ENCODE measurements around the gene SIK1.
A peak's percentile ranks its signal among the peaks of the same experiment; 100 is the strongest.
"Not testable (repeated sequence)": the region's sequence is repeated elsewhere in the genome, so short reads cannot be mapped to it uniquely, and the experiment has no call there.

The SIK1 gene

DNA sequence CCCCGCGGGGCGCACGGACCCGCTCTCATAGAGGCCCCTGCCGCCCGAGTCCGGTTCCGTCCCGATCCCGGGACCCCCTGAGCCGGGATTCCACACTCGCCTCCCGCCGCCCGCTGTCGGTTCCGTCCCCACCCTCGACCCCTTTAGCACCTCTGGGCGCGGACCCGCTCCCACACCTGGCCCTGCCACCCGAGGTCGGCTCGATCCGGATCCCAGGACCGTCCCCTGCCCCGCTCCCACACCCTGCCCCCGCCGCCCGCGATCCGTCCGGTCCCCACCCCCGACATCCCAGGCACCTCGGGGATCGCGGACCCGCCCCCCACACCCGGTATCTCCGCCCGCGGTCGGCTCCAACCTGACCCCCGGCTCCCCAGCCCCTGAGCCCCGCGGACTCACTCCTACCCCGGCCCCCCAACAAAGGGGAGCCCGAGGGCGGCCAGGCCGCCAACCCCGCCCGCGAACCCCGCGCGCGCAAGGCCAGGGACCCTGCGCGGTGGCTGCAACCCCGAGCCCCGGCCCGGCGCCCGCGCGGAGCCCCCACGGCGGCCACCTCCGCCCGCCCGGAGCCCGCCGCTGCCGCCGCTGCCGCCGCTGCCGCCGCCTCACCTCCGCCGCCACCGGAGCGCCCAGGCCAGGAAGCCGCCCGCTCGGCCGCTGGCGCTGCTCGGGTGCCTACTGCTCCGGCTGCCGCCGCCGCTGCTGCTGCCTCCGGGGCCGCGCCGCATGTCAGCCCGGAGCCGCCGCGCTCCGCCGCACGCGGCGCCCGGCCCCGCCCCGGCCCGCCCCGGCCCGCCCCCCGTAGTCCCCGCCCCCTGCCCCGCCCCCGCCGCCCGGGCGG lies at the start of gene SIK1:
Gene SIK1 (minus strand): TSS at position 728 of the 838 bp plus-strand sequence. CDS start 953 bp downstream, outside the sequence.
- DNase-seq: not testable (repeated sequence)

- DNase-seq: not testable (repeated sequence)
Observed at GRCh38 chr21:43471597-43472242, 44.8 kb upstream of the SIK1 start.

- not testable (repeated sequence) for DNase-seq
Observed at GRCh38 chr21:43469719-43470458, 43.0 kb upstream of the SIK1 start.

DNA sequence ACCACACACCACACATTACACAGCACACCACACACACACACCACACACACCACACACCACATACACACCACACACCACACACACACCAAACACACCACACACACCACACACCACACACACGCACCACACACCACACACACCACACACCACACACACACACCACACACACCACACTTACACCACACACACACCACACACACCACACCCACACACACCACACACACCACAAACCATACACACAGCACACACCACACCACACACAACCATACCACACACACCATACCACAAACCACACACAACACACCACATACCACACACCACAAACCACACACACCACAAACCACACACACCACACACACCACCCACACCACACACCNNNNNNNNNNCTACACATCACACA lies 40.9 kb upstream of the SIK1 start:
- DNase-seq: peak; percentile 0

GRCh38 chr21:43465159-43465558 lies 38.2 kb upstream of the SIK1 start:
- not testable (repeated sequence) for DNase-seq

- not testable (repeated sequence) for DNase-seq
Observed at GRCh38 chr21:43463498-43464261, 36.7 kb upstream of the SIK1 start.

- not testable (repeated sequence) for DNase-seq
Observed at GRCh38 chr21:43462932-43463331, 36.0 kb upstream of the SIK1 start.

DNA sequence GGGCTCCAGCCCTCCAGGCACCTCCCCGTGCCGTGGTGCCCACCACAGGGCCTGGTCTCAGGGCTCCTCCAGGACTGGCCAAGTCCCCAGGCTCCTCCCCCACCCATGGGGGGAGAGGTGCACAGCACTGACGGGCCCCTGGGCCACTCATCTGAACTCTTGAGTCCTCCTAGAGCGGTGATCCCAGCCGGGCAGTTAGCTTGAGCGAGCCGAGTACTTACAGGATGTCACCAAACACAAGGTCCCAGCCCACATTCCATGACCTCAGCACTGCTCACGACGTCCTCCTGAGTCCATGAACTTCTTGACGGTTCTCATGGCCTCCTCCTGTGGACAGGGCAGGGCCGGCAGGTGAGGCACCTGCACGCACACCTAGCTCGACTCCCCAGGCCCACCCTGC lies 33.5 kb upstream of the SIK1 start:
- DNase-seq: not testable (repeated sequence)

DNA sequence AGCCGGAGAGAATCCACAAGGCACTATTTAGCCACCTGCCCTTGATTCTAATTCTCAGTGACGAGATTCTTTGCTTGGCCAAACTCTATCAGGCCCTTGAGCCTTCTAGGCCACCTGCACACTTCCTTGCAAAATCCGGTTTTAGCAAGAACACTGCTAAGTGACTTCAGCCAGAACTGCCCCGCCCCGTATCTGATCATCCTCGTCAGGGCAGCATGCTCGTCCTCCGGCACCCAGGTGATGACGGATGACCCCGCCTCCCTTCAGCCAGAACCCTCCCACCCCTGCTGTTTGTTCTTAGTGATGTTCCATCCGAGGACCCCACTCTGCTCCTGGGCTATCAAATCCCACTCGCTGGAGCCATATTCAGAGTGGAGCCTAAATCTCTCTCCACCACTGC lies 32.1 kb upstream of the SIK1 start:
- not testable (repeated sequence) for DNase-seq

- not testable (repeated sequence) for DNase-seq
Observed at GRCh38 chr21:43456616-43457314, 29.8 kb upstream of the SIK1 start.

- not testable (repeated sequence) for DNase-seq
Observed at GRCh38 chr21:43455717-43456116, 28.8 kb upstream of the SIK1 start.

- not testable (repeated sequence) for DNase-seq
Observed at GRCh38 chr21:43454176-43454575, 27.2 kb upstream of the SIK1 start.

- not testable (repeated sequence) for DNase-seq
Observed at GRCh38 chr21:43451850-43452249, 24.9 kb upstream of the SIK1 start.

DNA sequence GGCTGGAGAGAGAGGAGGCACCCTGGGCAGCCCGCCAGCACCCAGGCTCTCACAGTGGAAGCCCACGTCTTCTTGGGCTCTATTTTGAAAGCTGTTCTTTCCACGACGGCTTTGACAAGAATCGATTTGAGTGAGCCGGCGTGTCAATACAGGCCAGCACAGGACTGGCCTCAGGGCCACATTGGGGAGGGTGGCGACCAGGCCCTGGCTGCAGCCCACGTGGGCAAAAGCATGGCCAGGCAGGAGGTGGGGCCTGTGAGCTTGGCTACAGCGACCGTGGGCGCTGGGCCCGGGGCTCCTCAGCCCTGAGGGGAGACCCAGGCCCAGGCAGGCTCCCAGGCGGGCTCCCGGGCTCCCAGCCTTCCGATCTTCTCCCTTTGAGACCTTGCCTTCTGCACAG lies 23.4 kb upstream of the SIK1 start:
- DNase-seq: not testable (repeated sequence)

DNA sequence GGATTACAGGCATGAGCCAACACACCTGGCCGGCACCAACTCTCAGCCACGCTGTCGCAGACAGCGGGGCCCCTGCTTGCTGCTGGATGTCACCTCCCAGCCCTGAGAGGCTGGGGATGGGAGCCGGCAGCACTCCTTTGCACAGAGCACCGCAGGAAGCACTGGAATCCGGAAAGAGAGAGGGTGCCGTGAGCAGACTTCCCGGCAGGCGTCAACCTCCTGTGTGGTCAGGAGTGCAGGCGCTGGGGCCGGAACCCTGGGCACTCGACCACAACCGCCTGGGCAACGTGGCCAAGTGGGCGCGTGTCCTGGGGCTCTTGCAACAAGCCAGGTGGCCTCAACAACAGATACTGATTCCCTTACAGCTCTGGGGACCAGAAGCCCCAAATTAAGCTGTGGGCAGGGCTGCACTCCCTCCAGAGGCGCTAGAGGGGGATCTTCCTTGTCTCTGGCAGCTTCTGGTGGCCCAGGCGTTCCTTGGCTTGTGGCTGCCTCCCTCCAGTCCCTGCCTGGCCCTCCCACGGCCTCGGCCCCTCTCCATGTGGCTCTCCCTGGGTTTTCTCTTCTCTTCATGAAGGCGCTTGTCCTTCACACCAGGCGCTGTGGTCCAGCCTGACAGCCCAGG lies 20.5 kb upstream of the SIK1 start:
- DNase-seq: not testable (repeated sequence)

GRCh38 chr21:43446277-43446932 lies 19.5 kb upstream of the SIK1 start:
- not testable (repeated sequence) for DNase-seq

GRCh38 chr21:43444524-43444923 lies 17.6 kb upstream of the SIK1 start:
- DNase-seq: not testable (repeated sequence)

DNA sequence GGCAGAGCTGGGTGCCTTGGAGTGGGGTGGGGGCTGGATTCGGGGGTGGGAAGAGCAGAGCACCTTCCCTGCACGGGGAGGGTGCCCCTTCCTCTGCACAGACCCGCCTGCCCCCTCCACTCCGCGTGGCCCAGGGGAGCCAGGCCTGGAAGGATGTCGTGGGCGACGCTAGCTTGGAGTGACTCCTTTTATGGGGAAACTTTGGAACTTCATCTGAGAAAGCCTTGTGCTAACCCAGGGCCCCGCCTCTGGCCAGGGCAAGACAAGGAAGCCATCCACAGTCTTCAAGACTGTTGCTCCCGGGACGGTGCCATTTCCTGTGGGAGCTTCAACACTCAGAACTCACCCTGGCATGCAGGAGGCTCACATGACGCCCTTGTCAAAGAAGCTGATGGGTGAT lies 15.6 kb upstream of the SIK1 start:
- DNase-seq: not testable (repeated sequence)

GRCh38 chr21:43440835-43441727 lies 14.2 kb upstream of the SIK1 start:
- not testable (repeated sequence) for DNase-seq
